HEK293 (cell line): ENCODE measurements around the gene USP50.

ENCODE experiments used
- CTCF ChIA-PET: fragments of 350-600 bp; formaldehyde crosslinking; extraction: SDS; loops from one replicate; lab custom pipeline; 2021; ENCODE audit warnings: antibody characterized with exemption; lab: Yijun Ruan, JAX
- POLR2A ChIA-PET: fragments of 300-600 bp; formaldehyde crosslinking; extraction: SDS; loops from one replicate; lab custom pipeline; 2020; ENCODE audit warnings: antibody characterized with exemption, inconsistent platforms; lab: Yijun Ruan, JAX
- H3K27ac ChIP-seq: fragments of 200-500 bp; sonication (Bioruptor generic); 2 replicates; pipeline ENCODE4 v1.5.1; 2014; ENCODE audit warnings: low read depth, low read length, control low read depth, inconsistent platforms; ENCODE audit errors: extremely low read depth
- H3K36me3 ChIP-seq, 2 experiments: fragments of 200-500 bp in 1 of 2; sonication (Bioruptor generic) in 1 of 2; 1 replicate in 1 of 2; 2 replicates in 1 of 2; pipeline ENCODE4 v1.5.1; 2014 to 2017; ENCODE audit warnings: inconsistent platforms in 2 of 2, low read length in 2 of 2; ENCODE audit not compliant: control insufficient read depth in 2 of 2, insufficient read depth in 1 of 2
- H3K4me1 ChIP-seq: fragments of 200-500 bp; sonication (Bioruptor generic); 2 replicates; pipeline ENCODE4 v1.5.1; 2014; ENCODE audit warnings: mild to moderate bottlenecking, low read length, inconsistent platforms; ENCODE audit not compliant: control insufficient read depth, insufficient read depth
- H3K4me3 ChIP-seq: 2 replicates; pipeline ENCODE4 v1.5.1; 2011; ENCODE audit warnings: low read depth, mild to moderate bottlenecking, control low read depth, low read length, moderate library complexity
- H3K9me3 ChIP-seq: fragments of 200-500 bp; sonication (Bioruptor generic); 2 replicates; pipeline ENCODE4 v1.5.1; 2014; ENCODE audit warnings: low read depth, low read length, inconsistent platforms; ENCODE audit not compliant: control insufficient read depth, insufficient read depth
- FEZF1 ChIP-seq: fragments of 450-650 bp; formaldehyde crosslinking; IDR thresholded peaks from 2 replicates; pipeline ENCODE4 v1.5.1; 2016; ENCODE audit warnings: missing biosample characterization, missing genetic modification characterization
- KLF7 ChIP-seq: fragments of 450-650 bp; formaldehyde crosslinking; IDR thresholded peaks from 2 replicates; pipeline ENCODE4 v1.5.1; 2016; ENCODE audit warnings: missing biosample characterization, missing genetic modification characterization, borderline replicate concordance
- ZBTB7A ChIP-seq: fragments of 450-650 bp; formaldehyde crosslinking; IDR thresholded peaks from 2 replicates; pipeline ENCODE4 v1.5.1; 2016; ENCODE audit warnings: low read depth, missing biosample characterization, missing genetic modification characterization
- ZFP41 ChIP-seq: fragments of 450-650 bp; formaldehyde crosslinking; IDR thresholded peaks from 2 replicates; pipeline ENCODE4 v1.5.1; 2016; ENCODE audit warnings: missing biosample characterization, missing genetic modification characterization, borderline replicate concordance
- ZNF623 ChIP-seq: fragments of 450-650 bp; formaldehyde crosslinking; IDR thresholded peaks from 2 replicates; pipeline ENCODE4 v1.5.1; 2016; ENCODE audit warnings: missing biosample characterization, missing genetic modification characterization
- ZNF677 ChIP-seq: fragments of 450-650 bp; IDR thresholded peaks from 2 replicates; pipeline ENCODE4 v1.5.0; 2018; ENCODE audit warnings: missing biosample characterization, mild to moderate bottlenecking, missing genetic modification characterization, moderate library complexity
- TF ChIP-seq, protein P1 (sequence below): fragments of 450-650 bp; formaldehyde crosslinking; conservative IDR thresholded peaks from 2 replicates; pipeline ENCODE4 v1.5.1; 2016; ENCODE audit warnings: low read depth, missing biosample characterization, missing genetic modification characterization
- TF ChIP-seq, protein P2 (sequence below): fragments of 450-650 bp; formaldehyde crosslinking; IDR thresholded peaks from 2 replicates; pipeline ENCODE4 v1.5.1; 2016; ENCODE audit warnings: missing biosample characterization, missing genetic modification characterization
- TF ChIP-seq, protein P3 (sequence below): fragments of 450-650 bp; formaldehyde crosslinking; IDR thresholded peaks from 2 replicates; pipeline ENCODE4 v1.5.1; 2016; ENCODE audit warnings: missing biosample characterization, missing genetic modification characterization
- TF ChIP-seq, protein P4 (sequence below): fragments of 450-650 bp; formaldehyde crosslinking; IDR thresholded peaks from 2 replicates; pipeline ENCODE4 v1.5.1; 2016; ENCODE audit warnings: missing biosample characterization, missing genetic modification characterization

The USP50 gene

DNA sequence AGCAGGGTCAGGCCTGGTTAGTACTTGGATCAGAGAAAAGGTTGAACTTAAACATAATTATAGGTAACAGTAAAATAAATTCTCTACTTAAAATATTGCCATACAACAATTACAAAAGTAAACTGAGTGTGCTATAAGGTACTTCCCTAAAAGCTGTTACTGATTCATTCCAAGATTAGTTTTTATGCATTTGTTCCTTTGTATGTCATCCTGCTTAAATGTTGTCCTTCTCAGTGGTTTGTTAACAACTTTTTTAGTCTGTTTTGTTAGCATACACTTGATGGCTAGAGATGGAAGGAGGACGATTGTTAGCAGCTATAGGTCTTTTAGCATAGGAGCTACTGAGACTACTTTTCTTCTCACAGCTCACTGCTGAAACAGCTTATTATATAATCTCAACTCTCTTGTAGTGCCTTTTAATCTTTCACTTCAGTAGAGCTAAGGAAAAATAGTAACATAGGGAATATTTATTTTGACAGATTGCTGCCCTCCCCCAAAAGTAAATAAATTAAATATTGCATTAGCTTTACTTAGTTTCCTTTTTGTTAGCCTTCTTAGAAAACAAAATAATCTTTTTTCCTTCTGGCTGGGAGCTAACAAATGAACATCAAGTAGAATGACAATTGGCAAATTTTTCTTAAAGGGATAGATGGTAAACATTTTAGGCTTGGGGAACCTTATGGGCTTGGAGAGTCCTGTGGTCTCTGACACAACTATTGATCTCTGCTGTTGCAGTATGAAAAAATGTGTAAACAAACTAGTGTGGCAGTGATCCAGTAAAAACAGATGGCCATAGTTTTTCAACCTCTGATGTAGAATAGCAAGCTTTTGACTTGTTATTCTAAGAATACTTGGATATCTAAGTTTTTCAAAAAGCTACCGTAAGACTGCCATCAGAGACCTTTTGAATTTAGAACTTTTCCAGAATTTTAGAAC is 82.8 kb downstream of the USP50 start:
- TF ChIP-seq ZNF623 (tag by site-specific recombination) = no peak
- TF ChIP-seq FEZF1 (tag by site-specific recombination) = 0 out of 2 replicates have a peak, but pooled peaks have one; percentile 8
- CTCF ChIA-PET = no interaction called here
- POLR2A ChIA-PET = interaction anchor here (2.3 kb wide), 1 partner anchor 40 kb away, joined by 6 read pairs; the partner anchor contains the start of gene USP8
- peaks cover 18 to 28% of the 10 kb centered on the region in 2 experiments; a peak in 2 of 3 replicates for H3K36me3 ChIP-seq
- no peak overlapping the region for H3K27ac ChIP-seq
- no peaks in the 10 kb centered on the region for H3K9me3 ChIP-seq
- H3K4me1 ChIP-seq = 0 out of 2 replicates have a peak, but pooled peaks cover 4% of the 10 kb centered on the region
- no peak overlapping the region for H3K4me3 ChIP-seq

DNA sequence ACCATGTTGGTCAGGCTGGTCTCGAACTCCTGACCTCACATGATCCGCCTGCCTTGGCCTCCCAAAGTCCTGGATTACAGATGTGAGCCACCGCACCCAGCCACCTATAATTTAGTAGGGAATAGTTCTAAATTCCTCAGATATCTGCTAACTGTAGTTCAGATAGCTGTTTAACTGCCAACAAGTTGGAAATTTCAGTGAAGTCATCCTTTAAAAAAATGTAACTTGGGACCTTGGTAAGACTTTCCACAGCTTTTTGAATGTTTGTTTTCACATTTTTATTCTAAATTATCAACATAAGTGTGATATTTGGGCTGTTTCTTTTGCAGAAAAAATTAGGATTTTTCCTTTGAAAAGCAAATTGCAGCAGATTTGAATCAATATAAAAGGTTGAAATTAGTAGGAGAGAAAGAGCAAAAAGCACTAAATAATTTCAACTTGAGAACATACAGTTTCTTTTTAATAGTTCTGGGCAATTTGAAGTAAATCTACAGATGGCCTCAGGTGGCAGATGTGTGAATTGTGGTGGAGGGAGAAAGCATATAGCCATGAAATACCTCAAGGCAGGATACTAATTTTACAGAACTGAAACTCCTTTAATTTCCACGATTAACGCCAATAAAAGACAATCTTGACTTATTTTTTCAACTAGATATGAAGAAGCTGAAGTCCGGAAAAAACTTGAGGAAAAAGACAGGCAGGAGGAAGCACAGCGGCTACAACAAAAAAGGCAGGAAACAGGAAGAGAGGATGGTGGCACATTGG is 87.9 kb downstream of the USP50 start:
- Histone ChIP-seq H3K36me3 (peaks cover 23 to 34% of the 10 kb centered on the region in 2 experiments; a peak in 2 of 3 replicates), H3K27ac (no peak overlapping the region), H3K4me1 (no peaks in the 10 kb centered on the region), H3K9me3 (no peaks in the 10 kb centered on the region), H3K4me3 (no peak overlapping the region)
- ChIA-PET CTCF (interaction anchor here (0.6 kb wide), 1 partner anchor 725 kb away, joined by 3 read pairs; no protein-coding TSS in a partner anchor), POLR2A (no interaction called here)
- TF ChIP-seq, protein P1, sequence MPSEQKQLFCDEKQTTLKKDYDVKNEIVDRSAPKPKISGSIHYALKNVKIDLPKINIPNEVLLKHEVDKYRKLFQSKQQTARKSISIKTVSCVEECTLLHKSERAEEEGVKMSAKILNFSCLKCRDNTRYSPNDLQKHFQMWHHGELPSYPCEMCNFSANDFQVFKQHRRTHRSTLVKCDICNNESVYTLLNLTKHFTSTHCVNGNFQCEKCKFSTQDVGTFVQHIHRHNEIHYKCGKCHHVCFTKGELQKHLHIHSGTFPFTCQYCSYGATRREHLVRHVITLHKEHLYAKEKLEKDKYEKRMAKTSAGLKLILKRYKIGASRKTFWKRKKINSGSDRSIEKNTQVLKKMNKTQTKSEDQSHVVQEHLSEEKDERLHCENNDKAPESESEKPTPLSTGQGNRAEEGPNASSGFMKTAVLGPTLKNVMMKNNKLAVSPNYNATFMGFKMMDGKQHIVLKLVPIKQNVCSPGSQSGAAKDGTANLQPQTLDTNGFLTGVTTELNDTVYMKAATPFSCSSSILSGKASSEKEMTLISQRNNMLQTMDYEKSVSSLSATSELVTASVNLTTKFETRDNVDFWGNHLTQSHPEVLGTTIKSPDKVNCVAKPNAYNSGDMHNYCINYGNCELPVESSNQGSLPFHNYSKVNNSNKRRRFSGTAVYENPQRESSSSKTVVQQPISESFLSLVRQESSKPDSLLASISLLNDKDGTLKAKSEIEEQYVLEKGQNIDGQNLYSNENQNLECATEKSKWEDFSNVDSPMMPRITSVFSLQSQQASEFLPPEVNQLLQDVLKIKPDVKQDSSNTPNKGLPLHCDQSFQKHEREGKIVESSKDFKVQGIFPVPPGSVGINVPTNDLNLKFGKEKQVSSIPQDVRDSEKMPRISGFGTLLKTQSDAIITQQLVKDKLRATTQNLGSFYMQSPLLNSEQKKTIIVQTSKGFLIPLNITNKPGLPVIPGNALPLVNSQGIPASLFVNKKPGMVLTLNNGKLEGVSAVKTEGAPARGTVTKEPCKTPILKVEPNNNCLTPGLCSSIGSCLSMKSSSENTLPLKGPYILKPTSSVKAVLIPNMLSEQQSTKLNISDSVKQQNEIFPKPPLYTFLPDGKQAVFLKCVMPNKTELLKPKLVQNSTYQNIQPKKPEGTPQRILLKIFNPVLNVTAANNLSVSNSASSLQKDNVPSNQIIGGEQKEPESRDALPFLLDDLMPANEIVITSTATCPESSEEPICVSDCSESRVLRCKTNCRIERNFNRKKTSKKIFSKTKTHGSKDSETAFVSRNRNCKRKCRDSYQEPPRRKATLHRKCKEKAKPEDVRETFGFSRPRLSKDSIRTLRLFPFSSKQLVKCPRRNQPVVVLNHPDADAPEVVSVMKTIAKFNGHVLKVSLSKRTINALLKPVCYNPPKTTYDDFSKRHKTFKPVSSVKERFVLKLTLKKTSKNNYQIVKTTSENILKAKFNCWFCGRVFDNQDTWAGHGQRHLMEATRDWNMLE (tag by site-specific recombination) = no peak
- TF ChIP-seq ZNF677 (peak; percentile 87), KLF7 (tag by site-specific recombination) (no peak), ZBTB7A (tag by site-specific recombination) (no peak), ZFP41 (tag by site-specific recombination) (no peak)
- TF ChIP-seq, protein P2, sequence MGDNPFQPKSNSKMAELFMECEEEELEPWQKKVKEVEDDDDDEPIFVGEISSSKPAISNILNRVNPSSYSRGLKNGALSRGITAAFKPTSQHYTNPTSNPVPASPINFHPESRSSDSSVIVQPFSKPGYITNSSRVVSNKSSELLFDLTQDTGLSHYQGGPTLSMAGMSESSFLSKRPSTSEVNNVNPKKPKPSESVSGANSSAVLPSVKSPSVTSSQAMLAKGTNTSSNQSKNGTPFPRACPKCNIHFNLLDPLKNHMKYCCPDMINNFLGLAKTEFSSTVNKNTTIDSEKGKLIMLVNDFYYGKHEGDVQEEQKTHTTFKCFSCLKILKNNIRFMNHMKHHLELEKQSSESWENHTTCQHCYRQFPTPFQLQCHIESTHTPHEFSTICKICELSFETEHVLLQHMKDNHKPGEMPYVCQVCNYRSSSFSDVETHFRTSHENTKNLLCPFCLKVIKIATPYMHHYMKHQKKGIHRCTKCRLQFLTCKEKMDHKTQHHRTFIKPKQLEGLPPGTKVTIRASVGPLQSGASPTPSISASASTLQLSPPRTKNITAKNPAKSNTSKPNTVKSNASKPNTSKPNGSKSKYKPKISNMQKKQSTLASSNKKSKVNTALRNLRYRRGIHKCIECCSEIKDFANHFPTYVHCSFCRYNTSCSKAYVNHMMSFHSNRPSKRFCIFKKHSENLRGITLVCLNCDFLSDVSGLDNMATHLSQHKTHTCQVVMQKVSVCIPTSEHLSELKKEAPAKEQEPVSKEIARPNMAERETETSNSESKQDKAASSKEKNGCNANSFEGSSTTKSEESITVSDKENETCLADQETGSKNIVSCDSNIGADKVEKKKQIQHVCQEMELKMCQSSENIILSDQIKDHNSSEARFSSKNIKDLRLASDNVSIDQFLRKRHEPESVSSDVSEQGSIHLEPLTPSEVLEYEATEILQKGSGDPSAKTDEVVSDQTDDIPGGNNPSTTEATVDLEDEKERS (tag by site-specific recombination) = no peak
- TF ChIP-seq, protein P3, sequence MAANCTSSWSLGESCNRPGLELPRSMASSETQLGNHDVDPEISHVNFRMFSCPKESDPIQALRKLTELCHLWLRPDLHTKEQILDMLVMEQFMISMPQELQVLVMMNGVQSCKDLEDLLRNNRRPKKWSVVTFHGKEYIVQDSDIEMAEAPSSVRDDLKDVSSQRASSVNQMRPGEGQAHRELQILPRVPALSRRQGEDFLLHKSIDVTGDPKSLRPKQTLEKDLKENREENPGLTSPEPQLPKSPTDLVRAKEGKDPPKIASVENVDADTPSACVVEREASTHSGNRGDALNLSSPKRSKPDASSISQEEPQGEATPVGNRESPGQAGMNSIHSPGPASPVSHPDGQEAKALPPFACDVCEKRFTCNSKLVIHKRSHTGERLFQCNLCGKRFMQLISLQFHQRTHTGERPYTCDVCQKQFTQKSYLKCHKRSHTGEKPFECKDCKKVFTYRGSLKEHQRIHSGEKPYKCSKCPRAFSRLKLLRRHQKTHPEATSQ (tag by site-specific recombination) = no peak
- TF ChIP-seq, protein P4, sequence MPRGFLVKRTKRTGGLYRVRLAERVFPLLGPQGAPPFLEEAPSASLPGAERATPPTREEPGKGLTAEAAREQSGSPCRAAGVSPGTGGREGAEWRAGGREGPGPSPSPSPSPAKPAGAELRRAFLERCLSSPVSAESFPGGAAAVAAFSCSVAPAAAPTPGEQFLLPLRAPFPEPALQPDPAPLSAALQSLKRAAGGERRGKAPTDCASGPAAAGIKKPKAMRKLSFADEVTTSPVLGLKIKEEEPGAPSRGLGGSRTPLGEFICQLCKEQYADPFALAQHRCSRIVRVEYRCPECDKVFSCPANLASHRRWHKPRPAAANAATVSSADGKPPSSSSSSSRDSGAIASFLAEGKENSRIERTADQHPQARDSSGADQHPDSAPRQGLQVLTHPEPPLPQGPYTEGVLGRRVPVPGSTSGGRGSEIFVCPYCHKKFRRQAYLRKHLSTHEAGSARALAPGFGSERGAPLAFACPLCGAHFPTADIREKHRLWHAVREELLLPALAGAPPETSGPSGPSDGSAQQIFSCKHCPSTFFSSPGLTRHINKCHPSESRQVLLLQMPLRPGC (tag by site-specific recombination) = no peak
